HCT116 (cell line): ENCODE data around the gene SYNE3. TPM values are rescaled to one million over a fixed set of nuclear protein-coding genes. Genes with fewer than 3 reads are reported as not detected.

Experiments used
- ATAC-seq: fragments of 200-7000 bp; cut with Tn5 transposase; 2 replicates; pipeline ENCODE4 v1.9.1; 2020; ENCODE audit warnings: mild to moderate bottlenecking, moderate library complexity
- BruUV-seq: library from RNA; stranded (reverse); fragments of 400-500 nt; replicated peaks from 2 replicates; lab custom pipeline; 2021; lab: Mats Ljungman, UMichigan
- CTCF ChIA-PET: fragments of 300-600 bp; sonication (Branson Sonifier 250); formaldehyde crosslinking; loops from one replicate; lab custom pipeline; 2021; ENCODE audit warnings: antibody characterized with exemption; lab: Charles Lee
- POLR2A ChIA-PET: fragments of 300-600, 350-600 bp; sonication (Branson Sonifier 250); formaldehyde crosslinking; loops from one replicate; lab custom pipeline; 2021; ENCODE audit warnings: antibody characterized with exemption; lab: Charles Lee
- RAD21 ChIA-PET, 2 experiments: fragments of 300-600 bp; sonication (Branson Sonifier 250); formaldehyde crosslinking; loops; one replicate each; lab custom pipeline; 2023; ENCODE audit warnings: low total read pairs in 2 of 2; ENCODE audit not compliant: uncharacterized antibody in 2 of 2, unreplicated experiment in 2 of 2, low non-redundant PET in 1 of 2; lab: Charles Lee
- DNase-seq: peaks from one replicate; pipeline ENCODE4 v3.0.0-alpha.2; 2010; ENCODE audit warnings: low read depth, low spot score
- H2AFZ ChIP-seq: fragments of 200-600 bp; shearing (Covaris generic), sonication (generic); 2 replicates; pipeline ENCODE4 v1.6.1; 2017; ENCODE audit warnings: low read depth, mixed run types, mixed read lengths, antibody characterized with exemption, low read length; ENCODE audit not compliant: poor library complexity, severe bottlenecking
- H3K27ac ChIP-seq: 2 replicates; pipeline ENCODE4 v1.5.1; 2012; ENCODE audit warnings: low read depth, low read length
- H3K27me3 ChIP-seq: fragments of 200-600 bp; sonication (generic); 2 replicates; pipeline ENCODE4 v1.6.1; 2016; ENCODE audit warnings: mixed run types, low read length, mixed read lengths; ENCODE audit not compliant: insufficient read depth
- H3K36me3 ChIP-seq, 2 experiments: fragments of 200-500 bp in 1 of 2; fragments of 200-600 bp in 1 of 2; sonication (Bioruptor generic) in 1 of 2; sonication (generic) in 1 of 2; 2 replicates each; pipeline versions ENCODE4 v1.5.1 to v1.6.1; 2014 to 2016; ENCODE audit warnings: low read length in 2 of 2, inconsistent platforms in 1 of 2, mixed read lengths in 1 of 2, mixed run types in 1 of 2; ENCODE audit not compliant: insufficient read depth in 2 of 2, control insufficient read depth in 1 of 2
- H3K4me1 ChIP-seq, 2 experiments: fragments of 200-600 bp in 1 of 2; sonication (generic) in 1 of 2; 2 replicates each; pipeline versions ENCODE4 v1.5.1 to v1.6.1; 2012 to 2017; ENCODE audit warnings: low read length in 2 of 2, inconsistent platforms in 1 of 2, mild to moderate bottlenecking in 1 of 2, mixed read lengths in 1 of 2, mixed run types in 1 of 2, moderate library complexity in 1 of 2; ENCODE audit not compliant: insufficient read depth in 2 of 2, control insufficient read depth in 1 of 2
- H3K4me2 ChIP-seq: fragments of 200-600 bp; sonication (generic); 2 replicates; pipeline ENCODE4 v1.6.1; 2017; ENCODE audit warnings: mixed run types, low read length, mixed read lengths
- H3K4me3 ChIP-seq, 2 experiments: fragments of 200-600 bp in 1 of 2; sonication (generic) in 1 of 2; replicated peaks in 1 of 2; 2 replicates each; pipeline ENCODE4 v1.5.1; 2011 to 2016; ENCODE audit warnings: low read length in 2 of 2, control low read depth in 1 of 2, low read depth in 1 of 2, mild to moderate bottlenecking in 1 of 2, mixed read lengths in 1 of 2, mixed run types in 1 of 2
- H3K79me2 ChIP-seq: fragments of 200-600 bp; sonication (generic); 2 replicates; pipeline ENCODE4 v1.6.1; 2017; ENCODE audit warnings: mild to moderate bottlenecking, mixed run types, low read length, moderate library complexity, mixed read lengths; ENCODE audit not compliant: insufficient read depth
- H3K9ac ChIP-seq: fragments of 200-600 bp; sonication (generic); 2 replicates; pipeline ENCODE4 v1.6.1; 2016; ENCODE audit warnings: low read length, mixed read lengths
- H3K9me2 ChIP-seq: fragments of 200-600 bp; sonication (generic), shearing (Covaris generic); 2 replicates; pipeline ENCODE4 v1.6.1; 2017; ENCODE audit warnings: mixed run types, mild to moderate bottlenecking, moderate library complexity; ENCODE audit not compliant: insufficient read depth
- H3K9me3 ChIP-seq, 2 experiments: fragments of 200-500 bp in 1 of 2; fragments of 200-600 bp in 1 of 2; sonication (Bioruptor generic) in 1 of 2; sonication (generic) in 1 of 2; 2 replicates each; pipeline ENCODE4 v1.6.1; 2014 to 2017; ENCODE audit warnings: low read length in 2 of 2, mixed read lengths in 2 of 2, inconsistent platforms in 1 of 2, low read depth in 1 of 2, mild to moderate bottlenecking in 1 of 2, mixed run types in 1 of 2, moderate library complexity in 1 of 2; ENCODE audit not compliant: control insufficient read depth in 1 of 2, insufficient read depth in 1 of 2
- H4K20me1 ChIP-seq: fragments of 200-600 bp; sonication (generic), shearing (Covaris generic); 2 replicates; pipeline ENCODE4 v1.6.1; 2017; ENCODE audit warnings: mixed run types, mild to moderate bottlenecking, moderate library complexity; ENCODE audit not compliant: insufficient read depth
- JUND ChIP-seq: IDR thresholded peaks from 2 replicates; pipeline ENCODE4 v1.6.1; 2012
- SP1 ChIP-seq: IDR thresholded peaks from 2 replicates; pipeline ENCODE4 v1.6.1; 2012; ENCODE audit warnings: low read depth
- ZNF274 ChIP-seq: fragments of 200-500 bp; sonication (Bioruptor generic); IDR thresholded peaks from 2 replicates; pipeline ENCODE4 v1.6.1; 2014; ENCODE audit warnings: mild to moderate bottlenecking, low read depth, low read length, inconsistent platforms
- intact Hi-C: fragments of 100-400 bp; cut with micrococcal nuclease; formaldehyde crosslinking; loops from 2 replicates; pipeline ENCODE4 v1.10.0; 2022
- total RNA-seq: library from RNA; stranded (reverse); gene quantifications from one replicate; pipeline ENCODE4 v1.2.1, GENCODE V29; 2021; ENCODE audit not compliant: unreplicated experiment
- TF ChIP-seq, protein P1 (sequence below): IDR thresholded peaks from 2 replicates; pipeline ENCODE4 v1.6.1; 2012

Gene SYNE3
- total RNA-seq, 1 experiment from 2014 or later = 3.6 TPM

GRCh38 chr14:95467232-95467631, 49.2 kb downstream of the SYNE3 start:
- H3K27me3 ChIP-seq = no peaks in the 10 kb centered on the region
- H3K79me2 ChIP-seq = no peaks in the 10 kb centered on the region
- H3K9me2 ChIP-seq = no peaks in the 10 kb centered on the region
- DNase-seq (no peak), ATAC-seq (no peak)
- ChIA-PET RAD21 (no interaction called here), POLR2A (no interaction called here), CTCF (interaction anchor here (2.1 kb wide), 1 partner anchor 15 kb away, joined by 6 read pairs; no protein-coding TSS in a partner anchor)
- H2AFZ ChIP-seq = no peak overlapping the region
- H3K4me1 ChIP-seq = peaks cover 0 to 10% of the 10 kb centered on the region in 2 experiments; a peak in 2 of 4 replicates
- no peak overlapping the region for H3K9ac ChIP-seq
- no peak overlapping the region for H3K4me2 ChIP-seq
- H3K36me3 ChIP-seq = no peaks in the 10 kb centered on the region
- BruUV-seq = no TSS peak
- intact Hi-C loops = no loop called here
- no peak overlapping the region for H3K4me3 ChIP-seq
- no peaks in the 10 kb centered on the region for H4K20me1 ChIP-seq
- H3K27ac ChIP-seq = no peak overlapping the region
- TF ChIP-seq, protein P1, sequence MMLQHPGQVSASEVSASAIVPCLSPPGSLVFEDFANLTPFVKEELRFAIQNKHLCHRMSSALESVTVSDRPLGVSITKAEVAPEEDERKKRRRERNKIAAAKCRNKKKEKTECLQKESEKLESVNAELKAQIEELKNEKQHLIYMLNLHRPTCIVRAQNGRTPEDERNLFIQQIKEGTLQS = no peak
- TF ChIP-seq ZNF274 (no peak), SP1 (no peak), JUND (no peak)
- H3K9me3 ChIP-seq = no peaks in the 10 kb centered on the region

Other genes with a start within 250 kb of the SYNE3 start
- 33.4 TPM for gene CLMN, start 196.7 kb downstream of the SYNE3 start, total RNA-seq
- 60.1 TPM for gene GLRX5, start 18.4 kb upstream of the SYNE3 start, total RNA-seq
- gene TCL1B, start 169.8 kb upstream of the SYNE3 start, total RNA-seq = not detected
- 0.30 TPM for gene TCL1A, start 197.5 kb upstream of the SYNE3 start, total RNA-seq